Non-pigmented ciliary epithelial cell (primary cell): ENCODE data around the gene OLIG2.

Experiments
- DNase-seq: peaks from one replicate; pipeline ENCODE4 v3.0.0-alpha.2; 2010; ENCODE audit warnings: low read depth

OLIG2 gene

DNA sequence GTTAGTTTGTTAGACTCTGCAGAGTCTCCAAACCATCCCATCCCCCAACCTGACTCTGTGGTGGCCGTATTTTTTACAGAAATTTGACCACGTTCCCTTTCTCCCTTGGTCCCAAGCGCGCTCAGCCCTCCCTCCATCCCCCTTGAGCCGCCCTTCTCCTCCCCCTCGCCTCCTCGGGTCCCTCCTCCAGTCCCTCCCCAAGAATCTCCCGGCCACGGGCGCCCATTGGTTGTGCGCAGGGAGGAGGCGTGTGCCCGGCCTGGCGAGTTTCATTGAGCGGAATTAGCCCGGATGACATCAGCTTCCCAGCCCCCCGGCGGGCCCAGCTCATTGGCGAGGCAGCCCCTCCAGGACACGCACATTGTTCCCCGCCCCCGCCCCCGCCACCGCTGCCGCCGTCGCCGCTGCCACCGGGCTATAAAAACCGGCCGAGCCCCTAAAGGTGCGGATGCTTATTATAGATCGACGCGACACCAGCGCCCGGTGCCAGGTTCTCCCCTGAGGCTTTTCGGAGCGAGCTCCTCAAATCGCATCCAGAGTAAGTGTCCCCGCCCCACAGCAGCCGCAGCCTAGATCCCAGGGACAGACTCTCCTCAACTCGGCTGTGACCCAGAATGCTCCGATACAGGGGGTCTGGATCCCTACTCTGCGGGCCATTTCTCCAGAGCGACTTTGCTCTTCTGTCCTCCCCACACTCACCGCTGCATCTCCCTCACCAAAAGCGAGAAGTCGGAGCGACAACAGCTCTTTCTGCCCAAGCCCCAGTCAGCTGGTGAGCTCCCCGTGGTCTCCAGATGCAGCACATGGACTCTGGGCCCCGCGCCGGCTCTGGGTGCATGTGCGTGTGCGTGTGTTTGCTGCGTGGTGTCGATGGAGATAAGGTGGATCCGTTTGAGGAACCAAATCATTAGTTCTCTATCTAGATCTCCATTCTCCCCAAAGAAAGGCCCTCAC is at the start of gene OLIG2:
Gene OLIG2 (plus strand): TSS at position 447 of the 954 bp plus-strand sequence. CDS start 928 bp downstream, outside the sequence.
- DNase-seq = no peak

DNA sequence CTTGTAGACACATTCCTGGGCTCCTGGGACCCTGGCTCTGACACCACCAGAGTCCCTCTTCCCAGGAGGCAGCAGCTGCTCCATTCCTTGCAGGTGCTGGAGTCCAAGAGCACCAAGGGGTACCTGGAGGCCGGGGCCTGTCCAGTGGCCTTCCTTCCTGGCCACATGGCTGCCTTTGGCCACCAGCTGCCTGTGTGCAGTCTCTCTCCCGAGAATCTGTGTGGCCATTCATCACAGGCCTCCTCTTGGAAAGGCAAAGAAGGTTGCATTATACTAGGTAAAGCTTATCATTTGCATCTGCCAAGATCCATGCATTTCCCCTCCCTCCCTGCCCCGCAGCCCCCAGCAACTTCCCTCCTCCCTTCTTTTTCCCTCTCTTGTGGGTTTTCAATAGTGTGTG is 48.9 kb upstream of the OLIG2 start:
- no peak for DNase-seq

DNA sequence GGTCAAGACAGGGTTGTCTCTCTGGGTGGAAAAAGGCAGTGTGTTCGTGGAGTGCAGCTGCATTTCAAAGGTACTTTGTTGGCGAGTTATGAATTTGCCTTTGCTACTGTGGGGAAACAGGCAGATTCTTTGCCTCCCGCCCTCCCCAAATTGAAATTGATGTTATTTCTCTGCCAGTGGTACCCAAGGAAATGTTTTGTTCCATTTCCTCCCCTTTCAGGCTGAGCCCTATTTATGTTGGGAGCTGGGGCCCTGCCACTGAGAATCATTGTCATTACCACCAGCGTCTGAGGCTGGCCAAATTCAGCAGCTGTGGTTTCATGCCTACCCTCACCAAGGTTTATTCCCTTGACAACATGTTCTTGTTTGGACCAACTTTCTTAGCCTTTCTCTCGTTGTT is 48.5 kb upstream of the OLIG2 start:
- DNase-seq = no peak

DNA sequence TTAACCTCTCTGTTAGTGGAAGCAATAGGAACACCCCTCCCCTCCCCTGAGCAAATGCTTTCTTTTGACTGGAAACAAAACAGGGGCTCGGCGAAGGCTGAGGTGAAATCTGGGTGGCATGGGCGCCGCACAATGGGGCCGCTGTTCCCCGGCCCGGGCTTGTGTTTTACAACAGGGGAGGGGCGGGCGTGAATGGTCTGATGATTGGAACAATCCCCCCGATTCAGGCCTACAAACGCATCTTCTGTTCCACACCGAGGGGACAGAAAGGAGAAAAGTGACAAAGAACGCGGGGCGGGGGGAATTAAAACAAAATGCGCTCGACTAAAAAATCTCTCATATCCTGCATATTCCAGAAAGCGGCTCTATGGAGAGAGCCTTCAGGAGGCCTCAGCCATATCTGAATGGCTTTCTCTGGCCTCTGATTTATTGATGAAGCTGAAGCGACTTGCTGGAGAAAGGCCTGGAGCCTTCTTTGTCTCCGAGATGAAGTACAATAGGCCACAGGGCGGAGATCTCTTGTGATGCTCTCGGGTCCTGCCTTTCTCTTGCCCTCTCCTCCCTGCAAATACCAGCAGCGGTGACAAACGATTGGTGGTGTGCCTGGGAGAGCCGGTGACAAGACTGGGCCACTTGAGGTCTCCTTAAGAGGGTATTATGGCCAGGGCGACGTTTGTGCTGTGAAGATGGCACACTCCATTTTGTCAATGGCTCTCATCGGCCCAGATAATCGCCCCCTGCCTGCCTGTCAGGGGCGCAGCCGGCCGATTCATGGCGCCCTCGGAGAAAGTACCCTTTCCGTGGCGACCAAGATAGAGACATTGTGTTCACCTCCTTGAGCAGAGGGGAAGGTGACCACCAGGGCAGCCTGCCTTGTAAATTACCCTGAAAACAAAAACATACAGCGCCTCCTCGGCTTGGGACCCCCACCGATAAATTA is 47.1 kb upstream of the OLIG2 start:
- no peak for DNase-seq

DNA sequence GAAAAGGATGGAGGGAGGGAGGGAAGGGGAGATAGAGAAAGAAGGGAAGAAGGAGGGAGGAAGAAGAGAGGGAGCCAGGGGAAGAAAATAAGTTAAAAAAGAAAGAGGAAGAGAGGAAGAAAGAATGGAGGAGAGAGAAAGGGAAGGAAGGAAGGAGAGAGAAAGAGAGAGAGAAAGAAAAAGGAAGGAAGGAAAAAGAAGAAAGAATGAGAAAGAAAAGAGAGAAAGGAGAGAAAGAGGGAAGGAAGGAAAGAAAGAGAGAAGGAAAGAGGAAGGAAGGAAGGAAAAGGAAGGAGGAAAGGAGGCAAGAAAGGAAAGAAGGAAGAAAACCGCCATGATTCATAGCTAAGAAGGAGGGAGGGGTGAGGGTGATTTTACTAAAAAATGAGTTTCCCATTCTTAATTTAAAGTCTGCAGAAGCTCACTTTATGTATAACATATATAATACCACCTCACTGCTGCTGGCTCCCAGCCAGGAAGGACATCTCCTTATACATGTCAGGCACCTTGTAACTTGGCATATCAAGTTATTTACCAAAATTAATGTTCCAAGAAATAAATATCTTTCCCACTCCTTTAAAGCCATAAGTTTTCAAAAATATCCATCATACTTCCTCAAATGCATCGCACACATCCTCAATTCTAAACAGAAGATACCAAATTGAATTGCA is 46.0 kb upstream of the OLIG2 start:
- no peak for DNase-seq

DNA sequence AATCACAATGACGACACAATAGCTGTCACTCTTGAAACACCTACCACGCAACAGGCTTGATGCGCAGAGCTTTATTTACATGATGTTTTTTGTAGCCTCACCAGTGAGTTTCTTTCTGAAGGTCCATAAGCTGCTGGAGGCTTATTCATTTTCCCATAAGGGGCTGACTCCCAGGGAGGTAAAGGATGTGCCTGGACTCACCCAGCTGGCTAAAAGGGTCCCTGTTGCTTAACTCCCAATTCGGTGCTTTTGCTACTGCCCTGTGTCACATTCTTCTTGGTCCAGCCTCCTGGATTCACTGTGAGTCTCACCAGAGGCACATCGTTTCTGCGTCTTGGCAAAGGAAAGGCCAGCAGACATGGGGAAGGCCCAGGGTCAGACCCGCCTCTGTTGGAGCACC is 44.6 kb upstream of the OLIG2 start:
- DNase-seq = no peak

DNA sequence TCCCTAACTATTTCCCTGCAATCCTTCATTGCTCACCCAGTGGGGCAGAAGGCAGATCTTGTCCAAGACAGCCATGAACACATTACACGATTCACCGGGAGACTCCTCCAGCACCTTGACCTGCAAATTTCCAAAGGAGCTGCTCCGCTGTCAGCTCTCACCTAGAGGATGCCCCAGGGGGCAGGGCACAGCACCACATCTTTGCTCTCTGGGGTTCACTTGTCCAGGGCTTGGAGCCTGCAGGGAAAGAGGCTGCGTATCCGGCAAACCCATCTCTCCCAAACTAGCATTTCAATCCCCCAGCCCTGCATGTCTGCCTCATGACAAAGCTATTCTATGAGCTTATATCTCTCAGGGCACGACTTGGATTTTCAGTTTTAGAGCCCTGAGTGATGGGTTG is 35.1 kb upstream of the OLIG2 start:
- no peak for DNase-seq

DNA sequence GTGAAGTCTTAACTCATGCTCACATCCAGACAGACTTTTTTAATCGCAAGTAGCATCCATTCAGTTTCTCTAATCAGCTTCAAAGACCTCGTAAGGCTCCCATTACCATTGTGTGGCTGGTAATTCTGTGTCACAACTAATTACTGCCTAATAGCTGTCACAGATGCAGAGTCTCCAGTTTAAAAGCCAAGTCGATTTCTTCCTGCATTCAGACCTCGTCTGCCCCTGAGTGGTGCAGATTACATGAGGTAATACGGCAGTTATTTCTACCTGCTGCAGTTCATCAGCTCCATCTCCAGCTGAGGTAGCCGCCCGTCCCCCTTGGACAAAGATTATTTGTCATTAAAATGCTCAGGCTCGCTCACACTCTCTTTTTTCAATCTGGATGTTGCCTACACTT is 34.4 kb upstream of the OLIG2 start:
- DNase-seq = no peak

DNA sequence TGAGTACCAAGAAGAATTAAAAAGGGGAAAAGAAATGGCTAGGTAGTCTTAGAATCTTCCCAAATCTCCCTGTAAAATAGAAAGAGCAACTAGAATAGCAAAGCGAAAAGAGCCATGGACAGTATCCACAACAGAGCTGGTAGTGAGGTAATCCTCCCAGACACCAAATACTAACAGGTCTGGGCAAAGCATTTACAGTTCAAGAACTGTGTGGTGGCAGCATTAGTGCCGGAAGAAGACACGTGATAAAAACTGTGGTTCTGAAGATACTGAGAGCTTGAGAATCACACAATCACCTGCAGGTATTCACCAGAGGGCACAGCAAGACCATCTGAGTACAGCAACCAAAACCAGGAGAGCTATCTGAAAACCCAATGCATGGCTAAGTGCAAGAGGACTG is 31.8 kb upstream of the OLIG2 start:
- DNase-seq = no peak

DNA sequence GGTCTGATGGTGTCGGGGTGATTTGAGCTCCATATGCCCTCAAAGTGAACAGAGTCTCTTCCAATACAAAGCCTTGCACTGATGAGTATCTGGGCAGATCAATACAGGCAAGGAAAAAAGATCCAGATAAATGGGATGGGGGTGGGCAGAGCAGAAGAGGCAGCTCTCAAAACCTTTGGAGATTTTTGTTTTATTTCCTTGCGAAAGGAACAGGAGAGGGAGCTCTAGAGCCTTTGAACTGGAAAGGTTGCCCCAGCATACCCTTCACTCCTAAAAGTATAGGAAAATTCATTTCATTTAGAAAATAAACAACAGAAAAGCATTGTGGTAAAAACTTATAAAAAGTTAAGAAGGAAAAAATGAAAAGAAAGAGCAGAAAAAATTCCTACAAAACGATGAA is 31.4 kb upstream of the OLIG2 start:
- DNase-seq = no peak

DNA sequence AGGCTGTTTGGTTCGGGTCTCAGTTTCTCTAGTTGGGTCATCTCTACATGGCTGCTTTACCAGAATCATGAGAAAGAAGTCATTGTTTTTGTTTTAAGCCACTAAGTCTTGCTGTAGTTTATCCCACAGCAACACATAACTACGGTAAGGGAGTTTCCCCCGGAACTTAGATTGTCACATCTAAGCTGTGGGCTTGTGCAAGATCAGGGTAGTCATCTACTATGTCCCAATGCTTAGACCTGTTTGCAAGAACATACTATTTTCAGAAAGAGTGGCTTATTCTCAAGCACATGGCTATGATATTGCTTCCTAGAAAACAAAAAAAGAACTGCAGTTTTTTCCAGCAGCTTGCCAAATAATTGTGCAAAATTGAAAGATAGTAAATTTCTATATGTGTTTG is 18.0 kb upstream of the OLIG2 start:
- no peak for DNase-seq

DNA sequence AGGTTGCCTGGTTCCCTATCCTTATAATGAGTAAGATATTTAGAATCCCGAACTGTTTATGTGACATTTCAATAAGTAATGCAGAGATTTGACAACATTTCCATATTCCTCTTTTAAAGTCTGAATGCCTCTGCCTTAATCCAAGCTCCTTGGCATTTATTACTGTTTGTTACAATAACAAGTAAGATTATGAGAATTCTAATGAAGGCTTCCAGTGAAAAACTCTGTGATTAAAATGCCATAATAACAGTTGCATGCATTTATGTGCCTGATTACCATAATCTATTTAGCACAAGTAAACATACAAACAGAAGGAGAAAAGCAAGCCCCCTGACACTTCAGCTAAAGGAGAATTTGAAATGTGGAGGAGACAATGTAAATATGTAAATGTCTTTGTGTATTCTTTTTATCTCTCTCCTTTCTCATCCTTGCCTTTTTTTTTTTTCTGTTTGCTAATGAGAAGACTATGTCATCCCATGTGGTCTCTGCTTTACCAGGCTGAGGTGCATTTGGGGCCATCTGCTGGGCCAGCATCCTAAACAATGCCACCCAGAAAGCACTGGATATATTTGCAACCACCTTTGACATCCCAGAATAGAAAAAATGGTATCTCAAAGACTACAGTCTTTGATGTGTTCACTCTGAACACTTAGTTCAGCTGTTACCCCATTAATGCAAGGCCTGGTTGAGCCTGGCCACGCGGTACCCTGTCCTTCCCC is 17.2 kb upstream of the OLIG2 start:
- no peak for DNase-seq

DNA sequence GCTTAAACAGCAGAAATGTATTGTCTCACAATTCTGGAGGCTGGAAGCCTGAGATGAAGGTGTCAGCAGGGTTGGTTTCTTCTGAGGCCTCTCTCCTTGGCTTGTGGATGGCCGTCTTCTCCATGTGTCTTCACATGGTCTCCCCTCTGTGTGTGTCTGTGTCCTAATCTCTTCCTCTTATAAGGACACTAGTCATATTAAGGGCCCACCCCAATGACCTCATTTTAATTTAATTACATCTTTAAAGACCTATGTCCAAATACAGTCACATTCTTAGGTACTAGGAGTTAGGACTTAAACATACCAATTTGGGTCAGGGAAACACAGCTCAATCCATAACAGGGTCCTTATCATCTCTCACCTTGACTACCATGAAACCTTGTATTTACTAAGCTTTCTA is 14.8 kb upstream of the OLIG2 start:
- no peak for DNase-seq

DNA sequence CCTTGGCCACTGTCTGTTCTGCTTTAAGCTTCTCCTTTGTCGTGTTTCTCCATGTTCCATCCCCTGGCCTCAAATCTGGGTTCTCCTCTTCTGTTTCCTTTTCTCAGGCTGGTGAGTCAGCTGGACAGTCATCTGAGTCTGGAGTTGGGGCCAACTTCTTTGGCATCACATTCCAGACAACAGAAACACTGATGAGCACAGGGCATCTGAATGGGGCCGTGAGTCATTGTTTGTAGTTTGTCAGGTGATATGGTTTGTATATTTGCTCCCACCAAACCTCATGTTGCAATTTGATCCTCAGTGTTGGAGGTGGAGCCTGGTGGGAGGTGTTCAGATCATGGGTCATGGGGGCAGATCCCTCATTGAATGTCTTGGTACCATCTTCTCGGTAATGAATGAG is 14.3 kb upstream of the OLIG2 start:
- DNase-seq = peak; percentile 28

DNA sequence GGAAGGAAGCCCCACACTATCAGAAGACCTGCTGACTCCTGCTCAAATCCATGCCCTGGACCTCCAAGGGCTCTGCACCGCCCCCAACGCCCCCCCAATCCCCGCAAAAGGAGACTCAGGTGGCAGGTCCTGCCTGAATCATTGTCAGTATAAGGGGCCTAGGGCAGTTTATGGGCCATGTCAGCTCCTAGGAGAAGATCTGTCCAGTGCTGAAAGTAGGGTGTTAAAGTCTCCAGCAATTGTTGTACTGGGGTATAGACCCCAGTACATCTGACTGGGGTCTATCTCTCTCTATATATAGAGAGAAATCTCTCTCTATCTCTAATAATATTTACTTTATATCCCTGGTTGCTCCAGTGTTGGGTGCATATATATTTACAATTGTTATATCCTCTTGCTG is 12.1 kb upstream of the OLIG2 start:
- no peak for DNase-seq

DNA sequence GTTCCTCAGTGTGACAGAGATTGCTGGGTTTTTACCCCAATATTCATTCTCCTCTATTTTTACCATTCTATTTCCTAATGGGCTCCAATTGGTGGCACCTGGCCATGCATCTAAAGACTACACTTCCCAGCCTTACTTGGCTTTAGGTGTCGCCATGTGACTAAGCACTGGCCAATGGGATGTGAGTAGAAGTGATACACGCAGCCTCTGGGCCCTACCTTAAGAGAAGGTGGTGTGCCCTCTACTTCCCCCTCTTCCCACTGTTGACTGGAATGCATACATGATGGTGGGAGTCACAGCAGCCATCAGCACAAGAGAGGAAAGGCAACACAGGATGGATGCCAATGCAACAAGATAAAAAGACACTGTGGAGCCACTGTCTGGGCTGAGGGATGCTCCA is 11.4 kb upstream of the OLIG2 start:
- no peak for DNase-seq

DNA sequence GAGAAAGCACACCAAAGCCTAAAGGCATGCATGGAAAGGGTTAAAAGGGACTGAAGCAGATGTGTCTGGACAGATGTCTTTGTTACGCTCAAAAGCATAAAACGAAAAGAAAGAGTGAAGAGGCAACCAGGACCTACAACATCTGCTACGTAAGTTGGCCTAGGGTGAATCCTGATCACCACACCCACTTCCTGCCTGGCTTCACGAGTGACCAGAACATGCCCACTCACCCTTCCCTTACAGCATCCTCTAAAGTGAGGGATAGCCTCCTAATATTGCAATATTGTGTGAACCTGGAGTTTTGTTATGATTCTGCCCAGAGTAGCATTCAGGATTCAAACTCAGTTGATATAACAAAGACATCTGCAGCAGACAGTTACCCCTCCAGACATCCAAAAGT is 10.6 kb upstream of the OLIG2 start:
- DNase-seq = no peak

DNA sequence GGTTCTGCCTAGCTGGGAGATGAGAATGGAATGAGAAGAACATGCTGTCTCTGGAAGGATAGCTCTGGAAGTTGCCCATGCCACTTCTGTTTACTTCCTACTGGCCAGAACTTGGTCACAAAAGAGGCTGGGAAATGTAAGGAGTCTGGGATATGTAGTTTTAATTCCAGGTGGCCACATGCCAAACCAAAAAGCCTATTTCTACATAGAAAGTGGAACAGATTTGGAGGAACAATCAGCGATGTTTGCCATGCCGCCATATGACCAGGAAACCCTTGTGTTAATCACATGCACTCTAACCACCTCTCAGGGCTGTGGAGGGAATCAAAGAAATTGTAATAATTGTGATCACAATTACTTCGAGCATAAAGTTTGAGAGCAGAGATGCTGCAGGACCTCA is 10.0 kb upstream of the OLIG2 start:
- no peak for DNase-seq

DNA sequence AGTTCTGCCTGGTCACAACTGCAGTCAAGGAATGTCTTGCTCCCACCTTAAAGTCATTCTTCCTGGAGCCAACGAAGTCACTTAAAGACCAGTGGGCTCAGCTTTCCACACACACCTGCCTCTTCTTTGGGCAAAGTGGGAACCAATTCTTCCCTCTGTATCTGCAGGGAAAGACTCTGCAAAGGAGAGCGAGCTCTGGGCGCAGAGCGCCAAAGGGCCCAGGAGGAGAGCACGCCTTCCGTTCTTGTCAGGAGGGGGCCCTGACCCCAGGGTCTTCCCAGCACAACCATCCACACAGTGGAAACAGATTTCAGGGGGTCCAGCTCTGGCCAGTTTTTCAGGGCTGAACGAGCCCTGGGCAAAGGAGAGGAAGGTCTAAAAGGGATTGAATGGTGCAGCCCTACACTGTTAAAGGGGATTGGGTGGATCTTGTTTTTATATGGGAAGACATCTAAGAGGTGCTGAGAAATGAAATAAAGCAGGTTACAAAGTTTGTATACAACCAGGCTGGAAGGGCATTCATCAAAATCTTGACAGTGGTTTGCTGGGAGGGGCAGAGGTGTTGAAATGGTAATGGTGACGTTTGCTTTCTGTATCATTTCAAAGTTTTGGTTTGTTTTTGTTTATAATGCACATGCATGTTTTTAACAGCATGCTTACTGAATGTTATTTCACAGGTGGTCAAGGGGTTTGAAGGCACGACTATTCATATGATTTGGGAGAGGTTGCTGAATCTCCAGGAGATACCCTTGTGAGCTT is 6.8 kb upstream of the OLIG2 start:
- DNase-seq = no peak

DNA sequence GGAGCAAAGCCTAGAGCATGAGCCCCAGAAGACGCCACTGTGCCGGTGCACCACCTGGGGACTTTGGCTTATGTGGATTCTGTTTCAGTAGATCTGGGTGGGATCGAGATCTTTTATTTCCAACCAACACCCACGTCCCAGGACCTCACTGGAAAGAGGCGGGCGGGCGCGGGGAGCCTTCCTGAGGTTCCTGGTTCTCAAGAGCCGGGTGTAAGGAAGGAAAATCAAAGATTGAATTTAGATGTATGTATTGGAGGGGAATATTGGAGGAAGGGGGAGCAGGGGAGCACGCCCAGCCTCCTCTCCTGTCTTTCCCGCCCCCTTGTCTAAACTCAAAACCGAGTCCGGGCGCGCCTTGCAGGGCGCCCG is 6.2 kb upstream of the OLIG2 start:
- DNase-seq = no peak
